Subcutaneous adipose tissue (tissue), 4 donors: Measurements from ENCODE around the gene BMAL1. TPM values are rescaled to one million over a fixed set of nuclear protein-coding genes. Genes with fewer than 3 reads are reported as not detected.

ENCODE experiments used
- total RNA-seq, 4 donors: library from RNA; depleted of rRNA; stranded (reverse); fragments of >200 nt; gene quantifications; one replicate each; pipeline ENCODE4 v1.1.0, GENCODE V29; 2016
- TF ChIP-seq, protein P1 (sequence below): fragments of 450-650 bp; IDR thresholded peaks from one replicate; pipeline ENCODE4 v1.5.1; 2016; ENCODE audit warnings: low read depth, mild to moderate bottlenecking, control low read depth, antibody characterized with exemption, moderate library complexity

BMAL1 gene
- total RNA-seq, 4 donors from 2014 or later = 40.8 to 81.8 (median 54.0) TPM

DNA sequence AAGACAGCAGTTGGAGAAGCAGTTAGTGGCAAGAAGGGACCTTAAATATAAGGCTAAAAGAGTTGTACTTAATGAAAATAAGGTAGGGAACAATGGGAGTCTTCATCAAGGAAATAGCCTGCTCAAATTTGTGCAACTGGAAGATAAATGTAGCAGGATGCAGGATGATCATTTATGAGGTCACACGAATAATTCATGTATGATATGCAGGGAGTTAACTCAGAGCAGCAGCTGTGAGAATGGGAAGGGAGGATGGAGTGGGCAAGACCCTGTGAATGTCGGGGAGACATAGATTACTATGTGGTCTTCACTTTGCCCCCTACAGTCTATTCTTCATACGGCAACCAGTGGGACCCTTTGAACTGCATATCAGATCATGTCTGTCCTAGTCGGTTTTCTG lies 25.2 kb upstream of the BMAL1 start:
- TF ChIP-seq, protein P1, sequence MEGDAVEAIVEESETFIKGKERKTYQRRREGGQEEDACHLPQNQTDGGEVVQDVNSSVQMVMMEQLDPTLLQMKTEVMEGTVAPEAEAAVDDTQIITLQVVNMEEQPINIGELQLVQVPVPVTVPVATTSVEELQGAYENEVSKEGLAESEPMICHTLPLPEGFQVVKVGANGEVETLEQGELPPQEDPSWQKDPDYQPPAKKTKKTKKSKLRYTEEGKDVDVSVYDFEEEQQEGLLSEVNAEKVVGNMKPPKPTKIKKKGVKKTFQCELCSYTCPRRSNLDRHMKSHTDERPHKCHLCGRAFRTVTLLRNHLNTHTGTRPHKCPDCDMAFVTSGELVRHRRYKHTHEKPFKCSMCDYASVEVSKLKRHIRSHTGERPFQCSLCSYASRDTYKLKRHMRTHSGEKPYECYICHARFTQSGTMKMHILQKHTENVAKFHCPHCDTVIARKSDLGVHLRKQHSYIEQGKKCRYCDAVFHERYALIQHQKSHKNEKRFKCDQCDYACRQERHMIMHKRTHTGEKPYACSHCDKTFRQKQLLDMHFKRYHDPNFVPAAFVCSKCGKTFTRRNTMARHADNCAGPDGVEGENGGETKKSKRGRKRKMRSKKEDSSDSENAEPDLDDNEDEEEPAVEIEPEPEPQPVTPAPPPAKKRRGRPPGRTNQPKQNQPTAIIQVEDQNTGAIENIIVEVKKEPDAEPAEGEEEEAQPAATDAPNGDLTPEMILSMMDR = no peak

DNA sequence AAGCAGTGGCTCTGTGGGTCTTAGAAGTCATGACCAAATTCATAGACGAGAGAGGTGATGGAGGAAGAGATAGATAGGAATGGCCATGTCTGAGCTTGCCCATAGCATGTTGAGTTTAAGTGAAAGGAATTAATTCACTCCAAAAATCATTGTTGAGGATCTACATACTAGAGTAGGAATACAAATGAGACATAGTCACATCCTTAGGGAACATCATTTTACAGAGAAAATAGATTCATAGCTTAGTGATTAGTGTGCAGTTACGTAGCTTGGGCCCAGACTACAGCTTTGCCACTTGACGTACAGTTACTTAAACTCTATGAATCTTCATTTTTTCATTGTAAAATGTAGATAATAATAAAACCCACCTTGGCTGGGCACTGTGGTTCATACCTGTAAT lies 21.4 kb upstream of the BMAL1 start:
- TF ChIP-seq, protein P1 = no peak

DNA sequence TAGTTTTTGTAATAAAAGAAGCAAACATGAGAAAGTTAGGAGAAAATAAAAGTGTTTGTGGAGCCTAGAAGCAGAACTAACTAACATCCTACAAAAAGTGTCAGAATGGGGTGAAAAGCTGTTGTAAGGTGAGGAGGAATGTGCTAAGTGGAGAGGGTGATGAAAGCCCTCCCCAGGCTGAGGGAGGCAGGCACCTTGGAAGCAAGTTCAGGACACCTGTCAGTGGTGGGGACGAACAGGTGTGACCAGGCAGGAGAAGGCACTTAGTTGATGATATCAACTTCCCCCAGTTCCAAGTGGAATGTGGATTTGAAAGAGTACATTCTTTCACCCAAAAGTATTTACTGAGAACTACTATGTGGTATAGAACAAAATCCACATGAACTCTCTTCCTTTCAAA lies 18.7 kb upstream of the BMAL1 start:
- TF ChIP-seq, protein P1 = no peak

DNA sequence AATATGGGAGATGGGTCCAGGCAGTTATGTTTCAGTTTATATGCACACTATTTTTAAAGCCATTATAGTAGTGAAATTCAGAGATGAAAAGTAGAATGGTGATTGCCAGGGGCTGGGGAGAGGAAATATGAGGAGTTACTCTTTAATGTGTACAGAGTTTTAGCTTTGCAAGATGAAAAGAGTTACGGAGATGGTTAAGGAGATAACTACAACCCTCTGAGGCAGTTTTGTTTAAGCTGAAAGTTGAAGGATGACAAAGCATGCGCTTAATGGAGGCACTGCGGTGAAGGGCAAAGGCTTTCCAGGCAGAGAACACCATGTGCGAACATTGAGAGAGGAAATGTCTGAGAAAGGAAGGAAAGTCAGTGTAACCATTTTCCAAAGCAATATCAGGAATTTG lies 18.2 kb upstream of the BMAL1 start:
- TF ChIP-seq, protein P1 = no peak

DNA sequence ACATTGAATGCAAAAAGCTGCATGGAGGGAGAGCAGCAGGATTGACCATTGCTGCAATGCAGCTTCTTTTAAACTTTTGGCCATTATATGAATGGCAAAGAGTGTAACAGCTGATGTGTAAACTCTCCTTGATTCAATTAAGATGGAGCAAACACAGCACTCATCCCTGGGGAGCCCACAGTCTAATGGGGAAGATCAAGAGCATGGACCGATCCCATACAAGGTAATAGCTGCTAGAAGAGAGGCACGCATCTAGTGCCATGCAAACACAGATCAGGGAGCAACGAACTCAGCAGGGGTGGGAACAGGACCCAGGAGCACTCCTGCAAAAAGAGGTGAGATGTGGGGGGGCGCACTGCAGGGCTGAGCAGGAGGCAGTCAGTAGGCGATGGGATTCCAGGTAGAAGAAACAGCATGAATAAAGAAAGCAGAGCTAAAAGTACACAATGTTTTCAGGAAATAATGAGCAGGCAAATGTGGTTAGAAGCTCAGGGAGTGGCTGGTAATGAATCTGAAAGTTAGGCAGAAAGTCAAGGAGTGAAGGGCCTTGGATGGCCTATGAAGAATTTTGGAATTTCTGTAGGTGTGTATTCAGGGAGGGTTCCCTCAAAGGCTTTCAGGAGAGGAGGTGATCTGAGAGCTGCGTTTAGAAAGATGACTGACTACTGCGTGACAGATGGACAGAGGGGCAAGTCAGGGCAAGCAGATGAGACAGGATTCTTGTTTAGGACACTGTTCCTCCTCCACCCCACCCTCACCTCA lies 17.2 kb upstream of the BMAL1 start:
- TF ChIP-seq, protein P1 = no peak

DNA sequence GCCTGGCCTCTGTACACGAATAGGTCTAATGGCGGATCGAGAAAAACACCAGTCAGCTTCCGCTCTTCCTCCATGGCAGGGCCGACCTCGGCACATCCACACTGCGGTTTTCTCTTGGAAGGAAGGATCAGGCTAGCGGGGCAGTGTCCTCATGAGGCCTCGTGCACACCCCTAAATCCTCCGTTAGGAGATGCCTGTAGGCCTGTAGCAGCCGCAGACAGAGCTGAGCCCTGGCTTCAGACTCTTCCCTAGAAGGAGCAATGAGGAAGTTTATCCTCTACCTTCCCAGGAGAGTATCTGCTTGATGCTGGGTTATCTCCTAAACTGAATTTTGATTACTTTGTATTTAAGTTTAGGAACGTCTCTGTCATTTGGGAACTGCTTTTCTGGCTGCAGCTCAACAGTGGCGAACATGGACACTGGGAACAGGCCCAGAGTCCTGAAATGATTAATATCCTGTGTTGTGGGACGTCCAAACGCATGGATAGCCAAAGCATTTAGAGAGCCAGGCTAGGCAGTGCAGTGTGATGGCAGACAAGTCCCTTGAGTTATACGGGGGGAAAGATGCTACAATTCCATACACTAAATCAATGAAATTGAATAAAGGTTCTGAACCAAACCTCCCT lies 16.5 kb upstream of the BMAL1 start:
- TF ChIP-seq, protein P1 = no peak

DNA sequence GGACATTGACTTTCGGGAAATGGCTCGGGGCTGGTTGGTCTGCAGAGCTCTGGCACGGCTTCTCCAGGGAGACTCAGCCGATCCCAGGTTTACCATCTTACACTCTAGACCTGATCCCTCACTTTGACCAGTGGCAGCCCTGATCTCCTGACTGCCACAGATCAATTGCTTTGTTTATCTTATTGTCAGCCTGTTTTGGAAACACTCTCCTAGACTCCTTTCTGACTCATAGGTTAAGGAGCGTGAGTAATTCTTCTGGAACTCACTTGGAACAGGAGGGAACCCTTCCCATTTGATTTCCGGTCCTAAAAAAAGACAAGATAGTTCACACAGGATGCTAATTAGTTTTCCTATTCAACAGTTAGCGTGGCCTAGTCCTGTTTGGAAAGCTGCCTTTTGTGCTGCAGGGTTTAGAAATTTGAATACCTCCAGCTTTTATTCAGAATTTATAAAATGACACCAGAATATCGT lies 16.0 kb upstream of the BMAL1 start:
- TF ChIP-seq, protein P1 = no peak
